Activated gamma-delta T cell (primary cell): Measurements from ENCODE around the gene ZNF423.

Source experiments
- DNase-seq: peaks from one replicate; lab custom pipeline; 2025; lab: John Stamatoyannopoulos, UW

Gene ZNF423

DNA sequence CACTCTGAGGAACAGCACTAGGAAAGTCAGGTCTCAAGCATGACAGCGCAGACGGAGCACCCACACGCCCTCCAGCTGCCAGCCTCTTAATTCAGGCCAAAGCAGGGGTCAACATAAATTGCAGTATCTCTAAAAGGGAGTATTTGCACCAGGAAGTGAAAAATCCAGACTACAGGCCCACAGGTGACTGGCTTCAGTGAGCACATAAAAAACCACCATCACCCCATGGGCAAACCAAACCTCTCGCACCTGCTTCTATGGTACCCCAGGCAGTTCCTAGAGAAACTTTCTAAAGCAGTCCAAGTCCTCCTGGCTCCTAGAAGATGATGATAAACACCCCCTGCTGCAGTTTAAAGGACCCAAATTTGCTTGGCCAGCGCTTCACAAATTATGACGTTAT lies 129.8 kb downstream of the ZNF423 start:
- DNase-seq: no peak

DNA sequence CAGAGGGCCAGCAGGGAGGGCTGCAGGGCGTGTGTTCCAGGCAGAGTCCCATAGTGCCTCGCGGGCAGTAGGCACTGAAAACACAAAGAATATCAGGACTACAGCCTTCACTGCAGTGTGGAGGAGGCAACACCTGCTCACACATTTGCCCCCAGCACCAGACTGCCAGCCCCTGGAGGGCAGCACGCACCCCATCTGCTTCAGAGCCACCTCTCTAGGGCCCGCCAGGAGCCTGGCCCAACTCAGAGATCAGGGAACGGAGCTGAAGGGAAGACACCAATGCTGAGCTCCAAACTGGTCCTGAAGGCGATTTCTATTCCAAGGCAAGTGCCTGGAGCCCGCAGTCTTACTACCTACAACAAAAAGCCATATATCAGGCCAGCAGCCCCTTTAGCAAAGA lies 130.3 kb downstream of the ZNF423 start:
- DNase-seq: no peak

GRCh38 chr16:49724774-49725173 lies 131.1 kb downstream of the ZNF423 start:
- DNase-seq: no peak

GRCh38 chr16:49723310-49723709 lies 132.6 kb downstream of the ZNF423 start:
- no peak for DNase-seq

GRCh38 chr16:49720225-49720624 lies 135.7 kb downstream of the ZNF423 start:
- DNase-seq: no peak

GRCh38 chr16:49717689-49718088 lies 138.2 kb downstream of the ZNF423 start:
- no peak for DNase-seq

DNA sequence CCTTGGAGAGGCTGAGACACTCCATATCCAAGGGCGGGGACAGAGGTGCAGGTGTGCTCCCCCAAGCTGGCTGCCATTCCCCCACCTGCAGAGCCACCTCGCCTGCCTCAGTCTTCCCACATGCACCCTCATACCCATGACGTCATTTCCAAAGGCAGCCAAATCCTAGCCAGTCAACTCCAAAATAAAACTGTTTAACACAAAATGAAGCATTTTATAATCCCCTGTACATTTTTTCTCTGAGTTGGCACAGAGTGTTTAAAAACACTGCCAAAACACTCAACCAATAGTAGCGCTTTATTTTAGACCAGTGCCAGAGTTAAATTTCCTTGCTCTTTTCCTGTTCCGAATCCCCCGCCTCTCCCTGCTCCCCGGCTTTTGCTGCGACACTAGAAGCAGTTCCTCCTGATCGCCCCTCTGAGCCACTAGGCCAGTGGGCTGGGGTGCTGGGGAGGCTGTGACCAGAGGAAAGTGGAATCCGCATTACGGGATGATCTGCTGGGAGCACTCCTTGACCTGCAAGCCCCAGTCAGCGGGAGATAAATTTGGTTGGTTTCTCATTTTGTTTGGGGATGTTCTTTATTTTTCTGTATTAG lies 139.5 kb downstream of the ZNF423 start:
- DNase-seq: no peak

GRCh38 chr16:49713770-49714169 lies 142.1 kb downstream of the ZNF423 start:
- no peak for DNase-seq

GRCh38 chr16:49712542-49712941 lies 143.4 kb downstream of the ZNF423 start:
- DNase-seq: no peak

DNA sequence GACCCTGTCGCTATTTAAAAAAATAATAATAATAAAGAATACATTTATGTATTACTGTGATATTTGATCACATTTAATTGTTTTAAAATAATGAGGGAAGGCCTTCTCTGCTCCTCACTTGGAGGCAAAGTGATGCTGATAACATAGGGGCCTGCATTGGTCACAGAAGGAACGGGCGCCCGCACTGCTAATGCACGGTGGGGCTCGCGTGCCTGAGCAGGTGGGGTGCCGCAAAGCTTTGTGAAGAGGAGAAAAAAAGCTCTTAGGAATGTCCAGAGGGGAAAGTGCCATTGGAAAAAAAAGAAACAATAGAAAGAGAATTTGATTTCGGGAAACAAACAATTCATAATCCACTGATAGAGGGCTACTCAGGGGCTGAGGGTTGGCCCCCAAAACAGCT lies 143.8 kb downstream of the ZNF423 start:
- DNase-seq: no peak

DNA sequence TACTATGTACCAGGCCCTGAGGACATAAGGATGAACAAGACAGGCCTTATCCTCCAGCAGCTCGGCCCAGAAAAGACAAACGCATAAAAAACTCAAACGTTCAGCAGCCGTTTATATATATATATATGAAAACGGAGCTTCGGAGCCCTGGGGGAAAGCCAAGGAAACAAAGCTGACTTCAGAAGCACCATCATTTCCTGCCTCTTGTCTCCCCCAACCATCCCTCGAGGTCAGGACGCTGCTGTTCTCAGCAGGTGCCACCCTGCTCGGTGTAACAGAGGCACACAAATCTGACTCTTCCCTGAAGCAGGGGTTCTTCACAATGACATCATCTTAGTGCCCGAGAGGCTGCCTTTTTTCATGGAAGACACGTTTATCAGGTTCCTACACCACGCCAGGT lies 146.9 kb downstream of the ZNF423 start:
- no peak for DNase-seq

DNA sequence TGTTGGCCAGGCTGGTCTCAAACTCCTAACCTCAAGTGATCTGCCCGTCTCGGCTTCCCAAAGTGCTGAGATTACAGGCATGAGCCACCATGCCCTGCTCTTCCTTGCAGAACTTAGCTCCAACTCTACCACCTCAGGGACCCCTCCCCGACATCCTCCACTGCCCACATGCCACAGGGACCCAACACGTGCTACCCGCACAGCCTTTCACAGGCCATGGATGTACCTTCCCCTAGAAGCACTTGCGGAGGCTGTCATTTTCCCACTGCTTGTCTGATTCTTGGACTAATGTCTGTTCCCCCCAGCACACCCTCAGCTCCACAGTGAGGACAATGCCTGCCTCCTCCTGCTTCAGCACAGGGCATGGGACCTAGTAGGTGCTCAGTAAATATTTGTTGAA lies 147.4 kb downstream of the ZNF423 start:
- DNase-seq: no peak

DNA sequence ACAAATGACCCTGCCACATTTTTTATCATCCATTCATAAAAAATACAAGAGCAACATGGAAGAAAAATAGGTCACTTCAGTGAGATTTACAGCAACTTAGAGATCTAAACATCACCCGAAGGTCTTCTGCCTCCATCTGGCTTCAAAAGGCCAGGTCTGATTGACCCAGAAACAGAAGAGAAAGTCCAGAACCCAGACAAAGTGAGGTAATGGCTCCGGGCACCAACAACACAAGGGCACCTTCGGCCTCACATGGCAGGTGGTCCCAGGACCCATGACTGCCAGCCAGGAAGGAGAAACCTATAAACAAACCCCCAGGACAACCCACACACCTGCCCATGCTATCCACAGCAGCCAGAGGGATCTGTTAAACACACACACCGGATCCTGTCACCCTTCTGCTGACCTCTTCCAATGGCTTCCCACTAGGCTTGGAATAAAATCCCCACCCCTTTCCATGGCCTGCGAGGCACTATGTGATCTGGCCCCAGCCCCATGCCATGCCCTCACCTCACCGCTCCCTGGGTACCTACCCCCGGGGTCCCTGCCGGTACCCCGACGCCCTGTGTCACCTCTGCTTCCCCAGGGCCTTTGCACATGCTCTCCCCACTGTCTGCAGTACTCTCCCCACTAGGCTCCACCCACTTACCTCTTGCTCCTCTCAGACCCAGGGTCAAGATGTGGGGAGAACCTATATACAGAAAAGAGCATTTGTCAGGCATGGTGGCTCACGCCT lies 149.1 kb downstream of the ZNF423 start:
- no peak for DNase-seq

GRCh38 chr16:49704586-49705155 lies 151.2 kb downstream of the ZNF423 start:
- no peak for DNase-seq

GRCh38 chr16:49703483-49703882 lies 152.4 kb downstream of the ZNF423 start:
- DNase-seq: no peak

GRCh38 chr16:49701789-49702494 lies 154.0 kb downstream of the ZNF423 start:
- DNase-seq: no peak

DNA sequence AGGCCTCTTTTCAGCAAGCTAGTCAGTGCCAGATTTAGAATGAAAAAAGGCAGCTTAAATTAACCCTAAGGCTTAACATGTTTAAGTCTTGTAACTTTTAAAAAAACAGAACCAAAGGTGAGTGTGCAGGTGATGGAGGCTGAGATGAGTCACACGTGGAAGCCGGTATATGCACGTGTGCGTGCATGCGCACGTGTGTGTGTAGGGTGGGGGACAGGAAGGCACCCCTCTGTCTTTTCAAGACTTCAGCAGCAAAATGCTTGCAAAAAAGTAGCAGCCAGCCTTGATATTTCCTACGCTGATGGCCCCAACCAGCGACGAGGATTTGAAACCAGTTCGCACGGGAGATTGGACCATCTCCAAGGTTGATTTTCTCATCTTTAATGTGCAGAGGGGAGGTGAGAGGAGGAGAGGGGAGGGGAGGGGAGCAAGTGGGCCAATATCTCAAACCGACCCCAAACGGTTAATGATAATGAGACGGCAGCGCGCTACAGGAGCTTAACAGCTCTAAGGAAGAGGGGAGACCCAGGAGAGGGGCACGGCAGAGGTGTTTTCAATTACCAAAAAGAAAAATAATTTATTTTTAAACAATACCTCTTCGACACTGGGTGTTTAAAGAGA lies 154.7 kb downstream of the ZNF423 start:
- no peak for DNase-seq

DNA sequence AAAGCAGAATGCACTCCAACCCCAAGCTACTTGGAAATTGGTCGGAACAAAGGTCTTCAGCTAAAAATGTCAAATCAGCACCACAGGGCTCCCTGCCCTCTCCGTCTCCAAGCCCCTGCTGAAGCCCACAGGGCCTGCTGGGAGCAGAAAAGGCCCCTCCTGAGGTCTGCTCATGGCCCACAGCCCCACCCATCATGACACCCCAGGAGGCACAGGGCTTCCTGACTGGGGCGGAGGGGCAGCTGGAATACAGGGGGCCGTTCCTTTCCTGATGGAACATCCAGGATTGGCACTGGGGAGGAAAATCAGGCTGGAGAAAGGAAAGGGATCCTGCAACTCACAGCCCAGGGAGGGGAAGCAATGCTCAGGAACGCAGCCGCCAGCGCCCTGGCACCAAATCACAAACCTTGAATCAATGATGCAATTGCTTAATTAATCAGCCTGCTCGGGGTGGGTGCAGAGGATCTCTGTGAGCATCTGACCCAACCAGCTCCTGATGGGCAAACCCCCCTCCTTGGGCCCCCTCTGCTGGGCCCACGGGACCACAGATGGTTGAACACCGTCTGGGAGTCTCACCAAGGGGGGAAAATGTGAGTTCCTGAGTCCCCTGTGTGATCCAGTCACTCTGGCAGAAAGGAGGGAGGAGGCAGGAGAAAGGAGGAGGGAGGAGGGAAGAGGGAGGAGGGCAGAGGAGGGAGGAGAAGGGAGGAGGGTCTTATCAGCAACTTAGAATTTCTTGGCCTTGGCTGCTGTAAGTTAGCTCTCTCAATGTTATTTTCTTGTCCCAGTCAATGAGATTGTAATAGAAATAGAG lies 155.5 kb downstream of the ZNF423 start:
- DNase-seq: no peak

DNA sequence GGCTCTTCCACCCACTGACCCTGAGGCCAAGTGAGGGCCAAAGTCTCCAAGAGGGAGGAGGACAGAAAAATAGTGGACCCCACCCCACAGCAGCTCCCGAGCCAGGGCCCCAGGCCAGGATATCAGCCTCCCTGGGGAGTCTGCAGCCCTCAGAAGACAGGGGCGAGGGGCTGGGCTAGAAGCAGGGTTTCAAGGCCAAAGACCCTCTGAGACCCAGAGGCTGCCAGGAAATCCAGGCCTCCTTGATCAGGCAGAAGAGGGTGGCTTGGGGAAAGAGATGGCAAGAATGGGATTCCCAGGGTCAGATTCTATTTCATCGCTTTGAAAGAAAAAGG lies 156.1 kb downstream of the ZNF423 start:
- no peak for DNase-seq

GRCh38 chr16:49698931-49699840 lies 156.7 kb downstream of the ZNF423 start:
- no peak for DNase-seq

DNA sequence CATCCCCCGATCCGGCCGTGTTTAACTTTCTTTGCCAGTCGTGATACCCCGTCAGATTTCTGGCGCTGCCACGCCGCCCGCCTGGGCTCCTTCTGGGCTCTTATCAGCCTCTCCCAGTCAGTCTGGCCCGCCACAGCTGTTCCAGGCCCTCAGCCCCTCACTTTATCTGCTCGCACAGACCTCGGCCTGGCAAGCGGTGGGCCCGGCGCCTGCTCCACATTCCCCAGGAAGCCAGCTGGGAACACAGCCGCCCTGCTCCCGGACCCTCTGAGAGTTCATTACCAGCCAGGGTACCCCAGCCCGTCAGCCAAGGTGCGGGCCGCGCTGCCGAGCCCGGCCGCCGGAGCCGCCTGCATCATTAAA lies 157.5 kb downstream of the ZNF423 start:
- DNase-seq: no peak
